Kidney epithelial cell (primary cell): ENCODE measurements around the gene FAM234B. TPM values are rescaled to one million over a fixed set of nuclear protein-coding genes. Genes with fewer than 3 reads are reported as not detected.

Experiments used
- DNase-seq: peaks from one replicate; pipeline ENCODE4 v3.0.0-alpha.2; 2010; ENCODE audit warnings: low read depth
- H3K27me3 ChIP-seq: 2 replicates; pipeline ENCODE4 v1.6.0; 2011; ENCODE audit warnings: low read length; ENCODE audit not compliant: control insufficient read depth, insufficient read depth
- H3K36me3 ChIP-seq: 2 replicates; pipeline ENCODE4 v1.5.1; 2011; ENCODE audit warnings: low read length; ENCODE audit not compliant: control insufficient read depth, insufficient read depth
- H3K4me3 ChIP-seq: 2 replicates; pipeline ENCODE4 v1.5.1; 2011; ENCODE audit warnings: low read depth, mild to moderate bottlenecking, control low read depth, low read length
- total RNA-seq: library from RNA; depleted of rRNA; stranded (reverse); fragments of >200 nt; gene quantifications from 2 replicates; pipeline ENCODE4 v1.2.3, GENCODE V29; 2015
- TF ChIP-seq, protein P1 (sequence below): IDR thresholded peaks from 2 replicates; pipeline ENCODE4 v1.5.1; 2011; ENCODE audit warnings: mild to moderate bottlenecking, moderate library complexity, low read length, control low read depth, inconsistent platforms; ENCODE audit not compliant: insufficient read depth, poor library complexity, severe bottlenecking

The FAM234B gene
- total RNA-seq, 1 donor from 2014 or later, result 5.0 TPM

GRCh38 chr12:13039328-13039956 lies 4.7 kb upstream of the FAM234B start:
- Histone ChIP-seq H3K36me3 (no peaks in the 10 kb centered on the region), H3K27me3 (peaks cover 2% of the 10 kb centered on the region), H3K4me3 (no peak overlapping the region)
- DNase-seq, result no peak
- TF ChIP-seq, protein P1, sequence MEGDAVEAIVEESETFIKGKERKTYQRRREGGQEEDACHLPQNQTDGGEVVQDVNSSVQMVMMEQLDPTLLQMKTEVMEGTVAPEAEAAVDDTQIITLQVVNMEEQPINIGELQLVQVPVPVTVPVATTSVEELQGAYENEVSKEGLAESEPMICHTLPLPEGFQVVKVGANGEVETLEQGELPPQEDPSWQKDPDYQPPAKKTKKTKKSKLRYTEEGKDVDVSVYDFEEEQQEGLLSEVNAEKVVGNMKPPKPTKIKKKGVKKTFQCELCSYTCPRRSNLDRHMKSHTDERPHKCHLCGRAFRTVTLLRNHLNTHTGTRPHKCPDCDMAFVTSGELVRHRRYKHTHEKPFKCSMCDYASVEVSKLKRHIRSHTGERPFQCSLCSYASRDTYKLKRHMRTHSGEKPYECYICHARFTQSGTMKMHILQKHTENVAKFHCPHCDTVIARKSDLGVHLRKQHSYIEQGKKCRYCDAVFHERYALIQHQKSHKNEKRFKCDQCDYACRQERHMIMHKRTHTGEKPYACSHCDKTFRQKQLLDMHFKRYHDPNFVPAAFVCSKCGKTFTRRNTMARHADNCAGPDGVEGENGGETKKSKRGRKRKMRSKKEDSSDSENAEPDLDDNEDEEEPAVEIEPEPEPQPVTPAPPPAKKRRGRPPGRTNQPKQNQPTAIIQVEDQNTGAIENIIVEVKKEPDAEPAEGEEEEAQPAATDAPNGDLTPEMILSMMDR, result no peak

GRCh38 chr12:13041224-13041623 lies 3.0 kb upstream of the FAM234B start:
- Histone ChIP-seq H3K36me3 (no peaks in the 10 kb centered on the region), H3K27me3 (peaks cover 2% of the 10 kb centered on the region), H3K4me3 (no peak overlapping the region)
- DNase-seq, result no peak
- TF ChIP-seq, protein P1, result no peak

DNA sequence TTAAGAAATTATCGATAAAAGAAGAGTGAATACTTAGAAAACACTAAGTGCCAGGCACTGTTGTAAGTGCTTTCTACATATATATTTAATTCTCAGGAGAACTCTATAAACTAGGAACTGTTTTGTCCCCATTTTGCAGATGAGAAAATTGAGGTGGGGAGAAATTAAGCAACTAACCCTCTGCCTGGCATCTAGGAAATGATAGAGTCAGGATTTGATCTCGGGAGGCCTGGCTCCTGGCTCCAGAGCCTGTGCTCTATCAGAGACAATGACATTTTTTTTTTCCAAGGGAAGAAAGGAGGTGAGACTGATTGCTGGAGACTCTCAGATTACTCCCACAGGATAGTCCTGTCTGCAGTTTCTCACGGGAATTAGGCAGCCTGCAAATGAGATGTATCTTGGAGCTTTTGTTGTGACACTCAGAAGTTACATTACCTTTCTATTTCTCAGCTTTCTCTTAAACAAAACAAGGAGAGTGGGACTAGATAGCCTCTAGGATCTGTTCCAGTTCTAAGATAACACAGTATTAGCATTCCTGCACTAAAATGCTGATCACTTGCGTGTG lies 1.4 kb upstream of the FAM234B start:
- H3K27me3 ChIP-seq, result peaks cover 2% of the 10 kb centered on the region
- TF ChIP-seq, protein P1, result no peak
- H3K36me3 ChIP-seq, result no peaks in the 10 kb centered on the region
- DNase-seq, result no peak
- no peak overlapping the region for H3K4me3 ChIP-seq

DNA sequence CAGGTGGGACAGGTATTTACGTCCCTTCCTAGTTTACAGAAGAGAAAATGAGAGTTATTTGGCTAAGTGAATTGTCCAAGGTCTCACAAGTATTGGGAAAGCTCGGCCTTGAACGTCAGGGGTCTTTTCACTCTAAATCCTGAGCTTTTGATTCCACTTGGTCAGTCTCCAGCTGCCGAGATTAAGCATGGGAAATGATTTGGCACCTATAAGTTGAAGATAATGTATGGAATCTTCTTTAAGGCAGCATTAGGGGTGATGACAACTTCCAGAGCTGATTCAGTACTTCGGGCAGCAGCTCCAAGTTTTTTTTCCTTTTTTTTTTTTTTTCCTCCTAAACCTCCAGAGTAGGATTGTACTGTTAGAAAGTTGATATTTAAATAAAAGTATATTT lies 722 bp downstream of the FAM234B start:
- TF ChIP-seq, protein P1, result no peak
- H3K4me3 ChIP-seq, result peak overlapping the region; percentile 98
- H3K36me3 ChIP-seq, result no peaks in the 10 kb centered on the region
- no peak for DNase-seq
- H3K27me3 ChIP-seq, result peaks cover 2% of the 10 kb centered on the region

- peaks cover 2% of the 10 kb centered on the region for H3K27me3 ChIP-seq
- TF ChIP-seq, protein P1, result no peak
- no peak for DNase-seq
- H3K36me3 ChIP-seq, result no peaks in the 10 kb centered on the region
- no peak overlapping the region for H3K4me3 ChIP-seq
These were observed 1.6 kb downstream of the FAM234B start for GRCh38 chr12:13045816-13046215.

DNA sequence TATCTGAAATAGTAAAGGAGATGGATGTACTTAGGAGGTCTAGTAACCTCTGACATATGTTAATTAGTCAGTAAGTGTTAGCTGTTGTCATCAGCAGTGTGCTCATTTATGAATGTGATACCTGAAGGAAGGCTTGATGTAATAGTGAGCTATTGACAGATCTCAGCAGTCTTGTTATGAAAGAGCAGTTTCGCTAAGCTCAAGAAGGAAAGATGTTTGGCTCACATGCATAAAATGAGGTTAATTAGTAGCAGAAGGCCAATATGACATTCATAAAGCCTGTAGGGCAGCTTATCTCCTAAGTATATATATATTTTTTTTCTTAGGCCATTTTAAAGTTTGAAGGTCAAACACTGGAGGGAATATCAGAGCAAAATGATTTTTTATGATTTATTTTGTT lies 2.8 kb downstream of the FAM234B start:
- no peak overlapping the region for H3K4me3 ChIP-seq
- TF ChIP-seq, protein P1, result no peak
- peaks cover 2% of the 10 kb centered on the region for H3K27me3 ChIP-seq
- no peak for DNase-seq
- H3K36me3 ChIP-seq, result no peaks in the 10 kb centered on the region
